Lower leg skin (tissue), 4 donors: Measurements from ENCODE around the gene OBSCN. TPM values are rescaled to one million over a fixed set of nuclear protein-coding genes. Genes with fewer than 3 reads are reported as not detected.
A peak's percentile ranks its signal among the peaks of the same experiment; 100 is the strongest.

Experiments
- DNase-seq, 2 donors: peaks; one replicate each; pipeline ENCODE4 v3.0.0-alpha.2; 2019; ENCODE audit warnings: low spot score in 2 of 2
- H3K4me3 ChIP-seq: fragments of 200-600 bp; sonication (generic); 2 replicates; pipeline ENCODE4 v1.5.1; 2017; ENCODE audit warnings: mild to moderate bottlenecking, low read depth; ENCODE audit not compliant: poor library complexity, severe bottlenecking
- POLR2A ChIP-seq, 2 donors: fragments of 450-650 bp; IDR thresholded peaks; one replicate each; pipeline ENCODE4 v1.6.1; 2016 to 2017; ENCODE audit warnings: antibody characterized with exemption in 2 of 2, mild to moderate bottlenecking in 1 of 2, moderate library complexity in 1 of 2
- WGBS, 2 donors: methylation state at CpG; one replicate each; pipeline ENCODE4 v1.1.5; 2018; 5-methylcytosine and 5-hydroxymethylcytosine counted together
- intact Hi-C: fragments of 100-400 bp; cut with DNase I; formaldehyde crosslinking; loops from one replicate; pipeline ENCODE4 v1.15.0; 2023; ENCODE audit warnings: low total_unique reads
- total RNA-seq, 4 donors: library from RNA; depleted of rRNA; stranded (reverse); fragments of >200 nt; gene quantifications; one replicate each; pipeline ENCODE4 v1.1.0, GENCODE V29; 2016
- TF ChIP-seq, protein P1 (sequence below), 3 donors: fragments of 450-650 bp; IDR thresholded peaks; one replicate each; pipeline ENCODE4 v1.5.1; 2016; ENCODE audit warnings: antibody characterized with exemption in 3 of 3, mild to moderate bottlenecking in 3 of 3, moderate library complexity in 2 of 3

Gene OBSCN
- total RNA-seq, 4 donors from 2014 or later, result 7.4 to 39.2 (median 18.5) TPM

DNA sequence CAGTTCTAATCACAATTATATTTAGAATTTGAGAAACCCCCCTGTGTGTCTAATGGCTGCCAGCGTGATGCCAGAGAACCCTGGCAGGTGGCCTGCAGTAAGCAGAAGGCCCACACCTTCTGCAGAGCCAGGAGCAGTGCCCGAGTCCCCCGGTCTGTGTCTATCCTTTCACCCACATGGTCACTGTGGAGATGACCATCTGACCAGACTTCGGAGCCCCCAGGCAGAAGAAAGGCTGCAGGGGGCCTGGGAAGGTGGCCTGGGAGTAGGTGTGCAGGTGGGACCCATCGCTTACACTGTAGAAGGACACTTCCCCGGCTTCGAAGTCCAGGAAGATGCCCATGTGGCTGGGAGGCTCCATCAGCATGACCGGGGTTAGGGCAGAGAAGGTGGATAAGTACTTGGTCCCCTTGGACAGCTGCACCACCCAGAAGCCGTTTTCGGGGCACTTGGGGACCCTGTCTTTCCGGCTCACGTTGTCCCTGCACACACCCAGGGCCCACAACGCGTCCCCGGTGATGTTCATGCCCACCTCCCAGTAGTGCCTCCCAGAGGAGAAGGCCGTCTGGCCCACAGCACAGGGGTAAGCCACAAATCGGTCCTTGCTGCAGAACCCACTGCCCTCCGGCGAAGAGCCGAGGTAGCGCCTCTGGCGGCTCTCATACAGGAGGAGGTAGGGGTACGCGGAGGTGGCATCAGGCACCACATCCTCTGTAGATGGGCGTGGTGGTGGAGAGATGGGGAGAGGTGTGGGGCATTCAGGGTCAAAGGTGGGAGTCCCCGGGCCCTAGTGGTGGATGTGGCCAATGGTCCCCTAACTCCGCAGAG lies 200.4 kb downstream of the OBSCN start:
- DNase-seq, result peak in 1 of 2 donors; percentile 83
- TF ChIP-seq, protein P1, sequence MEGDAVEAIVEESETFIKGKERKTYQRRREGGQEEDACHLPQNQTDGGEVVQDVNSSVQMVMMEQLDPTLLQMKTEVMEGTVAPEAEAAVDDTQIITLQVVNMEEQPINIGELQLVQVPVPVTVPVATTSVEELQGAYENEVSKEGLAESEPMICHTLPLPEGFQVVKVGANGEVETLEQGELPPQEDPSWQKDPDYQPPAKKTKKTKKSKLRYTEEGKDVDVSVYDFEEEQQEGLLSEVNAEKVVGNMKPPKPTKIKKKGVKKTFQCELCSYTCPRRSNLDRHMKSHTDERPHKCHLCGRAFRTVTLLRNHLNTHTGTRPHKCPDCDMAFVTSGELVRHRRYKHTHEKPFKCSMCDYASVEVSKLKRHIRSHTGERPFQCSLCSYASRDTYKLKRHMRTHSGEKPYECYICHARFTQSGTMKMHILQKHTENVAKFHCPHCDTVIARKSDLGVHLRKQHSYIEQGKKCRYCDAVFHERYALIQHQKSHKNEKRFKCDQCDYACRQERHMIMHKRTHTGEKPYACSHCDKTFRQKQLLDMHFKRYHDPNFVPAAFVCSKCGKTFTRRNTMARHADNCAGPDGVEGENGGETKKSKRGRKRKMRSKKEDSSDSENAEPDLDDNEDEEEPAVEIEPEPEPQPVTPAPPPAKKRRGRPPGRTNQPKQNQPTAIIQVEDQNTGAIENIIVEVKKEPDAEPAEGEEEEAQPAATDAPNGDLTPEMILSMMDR (IDR thresholded peaks at IDR 0.05), result no peak
- no peak for TF ChIP-seq POLR2A (IDR thresholded peaks at IDR 0.05)
- intact Hi-C loops, result no loop called here
- H3K4me3 ChIP-seq, result no peak overlapping the region
- WGBS, 2 donors, result 92 to 94% methylated on average over 22 to 23 of the region's 27 CpGs

DNA sequence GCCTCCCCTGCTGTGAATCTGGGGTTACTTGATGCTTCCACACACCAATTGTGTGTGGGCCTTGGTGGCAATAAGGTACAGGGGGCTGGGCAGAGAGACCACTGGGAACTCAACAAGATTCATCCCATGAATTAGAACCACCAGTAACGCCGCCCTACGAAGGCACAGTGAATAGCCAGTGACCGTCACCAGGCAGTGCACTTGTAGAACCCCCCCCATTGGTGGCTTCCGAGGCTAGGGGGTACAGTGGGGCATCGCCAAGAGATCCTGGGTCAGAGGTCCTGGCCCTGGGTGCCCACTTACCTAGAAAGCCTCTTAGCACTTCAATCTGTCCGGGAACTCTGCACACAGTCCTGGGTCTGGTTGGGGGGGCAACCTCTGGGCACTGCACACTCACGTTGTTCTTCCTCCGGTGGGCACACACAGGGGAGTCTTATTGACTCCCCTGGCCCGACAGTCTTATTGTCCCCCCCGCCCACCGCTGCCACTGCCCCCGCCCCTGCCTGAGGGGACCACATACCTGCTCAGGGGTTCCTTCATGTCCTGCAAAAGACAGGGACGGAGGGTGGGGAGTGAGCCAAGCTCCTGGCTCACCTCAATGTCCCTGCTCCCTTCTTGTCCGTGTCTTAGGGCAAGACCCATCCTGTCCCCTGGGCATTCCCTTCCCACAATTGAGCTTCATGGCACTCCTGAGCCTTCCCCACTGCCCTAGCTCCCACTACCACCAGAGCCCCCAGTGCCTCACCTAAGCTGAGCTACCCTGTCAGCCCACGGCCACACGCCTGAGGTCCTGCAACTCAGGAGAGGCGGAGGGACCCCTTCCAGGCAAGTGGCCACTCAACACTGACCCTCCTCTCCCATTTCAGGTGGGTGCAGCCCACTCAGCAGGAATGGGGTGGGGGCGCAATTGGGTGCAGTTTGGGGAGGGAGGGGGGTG lies 201.3 kb downstream of the OBSCN start:
- WGBS, 2 donors, result 88 to 91% methylated on average over 17 to 19 of the region's 19 CpGs
- no peak overlapping the region for H3K4me3 ChIP-seq
- intact Hi-C loops, result no loop called here
- DNase-seq, result peak in 1 of 2 donors; percentile 82
- no peak for TF ChIP-seq POLR2A (IDR thresholded peaks at IDR 0.05)
- TF ChIP-seq, protein P1 (IDR thresholded peaks at IDR 0.05), result no peak

- DNase-seq, result peak in 1 of 2 donors; percentile 82
- intact Hi-C loops, result no loop called here
- no peak for TF ChIP-seq POLR2A (IDR thresholded peaks at IDR 0.05)
- TF ChIP-seq, protein P1 (IDR thresholded peaks at IDR 0.05), result no peak
- no peak overlapping the region for H3K4me3 ChIP-seq
- 70 to 81% methylated on average over 8 of the region's 8 CpGs for WGBS, 2 donors
Observed at GRCh38 chr1:228410015-228410414, 202.2 kb downstream of the OBSCN start.

GRCh38 chr1:228410671-228411070 lies 202.8 kb downstream of the OBSCN start:
- no peak for DNase-seq
- WGBS, 2 donors, result 86 to 88% methylated on average over 11 of the region's 11 CpGs

GRCh38 chr1:228411121-228411520 lies 203.3 kb downstream of the OBSCN start:
- intact Hi-C loops, result no loop called here
- H3K4me3 ChIP-seq, result no peak overlapping the region
- no peak for DNase-seq
- TF ChIP-seq, protein P1 (IDR thresholded peaks at IDR 0.05), result no peak
- TF ChIP-seq POLR2A (IDR thresholded peaks at IDR 0.05), result no peak
- 88 to 92% methylated on average over 5 of the region's 5 CpGs for WGBS, 2 donors

More at GRCh38 chr1:228410671-228411070, 202.8 kb downstream of the OBSCN start:
- TF ChIP-seq, protein P1 (IDR thresholded peaks at IDR 0.05), result no peak
- no peak for TF ChIP-seq POLR2A (IDR thresholded peaks at IDR 0.05)
- intact Hi-C loops, result no loop called here
- H3K4me3 ChIP-seq, result no peak overlapping the region
